AML-193 (cell line): ENCODE data around the gene PABPC1L2B.
"Not testable (repeated sequence)": the region's sequence is repeated elsewhere in the genome, so short reads cannot be mapped to it uniquely, and the experiment has no call there.

ENCODE experiments used
- DNase-seq, 2 experiments: peaks; one replicate each; lab custom pipeline; 2025; lab: John Stamatoyannopoulos, UW

The PABPC1L2B gene

DNA sequence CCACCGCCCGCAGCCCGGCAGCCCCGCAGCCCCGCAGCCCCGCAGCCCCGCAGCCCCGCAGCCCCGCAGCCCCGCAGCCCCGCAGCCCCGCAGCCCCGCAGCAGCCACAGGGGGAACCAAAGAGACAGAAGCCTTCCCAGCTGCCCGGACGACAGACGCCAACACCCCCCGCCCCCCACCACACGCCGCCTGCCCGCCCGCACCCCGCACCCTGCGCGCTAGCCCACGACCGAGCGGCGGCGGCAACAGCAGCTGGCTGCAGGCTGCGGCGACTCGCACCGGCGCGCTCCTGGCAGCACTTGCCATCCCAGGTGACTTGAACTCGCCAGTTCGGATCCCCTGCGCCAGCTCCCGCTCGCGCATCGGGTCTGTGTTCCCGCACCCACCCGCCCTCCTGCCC, at the start of gene PABPC1L2B:
Gene PABPC1L2B, plus strand, starts transcription at position 207 of the 400 bp plus-strand sequence. CDS start 704 bp downstream, outside the sequence.
- DNase-seq = not testable (repeated sequence)

GRCh38 chrX:72959971-72960370, 42.8 kb upstream of the PABPC1L2B start:
- not testable (repeated sequence) for DNase-seq

DNA sequence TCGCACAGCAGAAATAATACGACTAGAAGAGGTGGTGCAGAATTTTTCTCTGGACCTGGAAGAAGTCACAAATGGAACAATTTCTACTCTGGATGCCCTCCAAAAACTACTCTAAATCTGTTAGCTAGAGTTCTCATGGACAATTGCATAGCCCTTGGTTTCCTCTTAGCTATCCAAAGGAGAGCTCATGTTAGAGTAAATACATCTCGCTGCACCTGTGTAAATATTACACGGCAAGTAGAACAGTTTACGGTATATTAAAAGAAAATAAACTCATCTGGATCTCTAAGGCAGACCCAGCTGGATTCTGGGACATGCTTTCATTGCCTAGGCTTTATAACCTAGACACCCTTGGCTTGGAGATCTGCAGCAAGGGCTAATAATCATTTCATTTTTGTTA, 30.9 kb upstream of the PABPC1L2B start:
- not testable (repeated sequence) for DNase-seq

- DNase-seq = not testable (repeated sequence)
These were observed 27.9 kb upstream of the PABPC1L2B start for GRCh38 chrX:72974885-72975284.

DNA sequence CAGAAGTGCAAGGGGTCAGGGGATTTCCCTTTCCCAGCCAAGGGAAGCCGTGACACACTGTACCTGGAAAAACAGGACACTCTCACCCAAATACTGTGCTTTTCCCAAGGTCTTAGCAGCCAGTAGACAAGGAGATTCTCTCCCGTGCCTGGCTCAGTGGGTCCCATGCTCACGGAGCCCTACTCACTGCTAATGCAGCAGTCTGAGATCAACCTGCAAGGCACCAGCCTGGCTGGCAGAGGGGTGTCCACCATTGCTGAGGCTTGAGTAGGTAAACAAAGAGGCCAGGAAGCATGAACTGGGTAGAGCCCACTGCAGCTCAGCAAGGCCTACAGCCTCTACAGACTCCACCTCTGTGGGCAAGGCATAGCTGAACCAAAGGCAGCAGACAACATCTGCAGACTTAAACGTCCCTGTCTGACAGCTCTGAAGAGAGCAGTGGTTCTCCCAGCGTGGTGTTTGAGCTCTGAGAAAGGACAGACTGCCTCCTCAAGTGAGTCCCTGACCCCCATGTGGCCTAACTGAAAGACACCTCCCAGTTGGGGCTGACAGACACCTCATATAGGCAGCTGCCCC, 21.8 kb upstream of the PABPC1L2B start:
- DNase-seq = not testable (repeated sequence)

DNA sequence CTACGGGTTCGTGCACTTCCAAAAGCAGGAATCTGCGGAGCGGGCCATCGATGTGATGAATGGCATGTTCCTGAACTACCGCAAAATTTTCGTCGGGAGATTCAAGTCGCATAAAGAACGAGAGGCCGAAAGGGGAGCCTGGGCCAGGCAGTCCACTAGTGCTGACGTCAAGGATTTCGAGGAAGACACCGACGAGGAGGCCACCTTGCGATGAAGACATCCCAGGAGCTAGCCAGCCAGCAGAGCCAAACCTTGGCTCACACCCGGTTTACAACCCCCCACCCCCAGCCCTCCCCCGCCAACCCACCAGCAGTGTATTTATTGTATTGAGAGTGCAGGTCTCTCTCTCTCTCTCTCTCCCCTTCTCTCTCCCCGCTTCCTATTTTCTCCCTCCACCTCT, 1.3 kb downstream of the PABPC1L2B start:
- not testable (repeated sequence) for DNase-seq

DNA sequence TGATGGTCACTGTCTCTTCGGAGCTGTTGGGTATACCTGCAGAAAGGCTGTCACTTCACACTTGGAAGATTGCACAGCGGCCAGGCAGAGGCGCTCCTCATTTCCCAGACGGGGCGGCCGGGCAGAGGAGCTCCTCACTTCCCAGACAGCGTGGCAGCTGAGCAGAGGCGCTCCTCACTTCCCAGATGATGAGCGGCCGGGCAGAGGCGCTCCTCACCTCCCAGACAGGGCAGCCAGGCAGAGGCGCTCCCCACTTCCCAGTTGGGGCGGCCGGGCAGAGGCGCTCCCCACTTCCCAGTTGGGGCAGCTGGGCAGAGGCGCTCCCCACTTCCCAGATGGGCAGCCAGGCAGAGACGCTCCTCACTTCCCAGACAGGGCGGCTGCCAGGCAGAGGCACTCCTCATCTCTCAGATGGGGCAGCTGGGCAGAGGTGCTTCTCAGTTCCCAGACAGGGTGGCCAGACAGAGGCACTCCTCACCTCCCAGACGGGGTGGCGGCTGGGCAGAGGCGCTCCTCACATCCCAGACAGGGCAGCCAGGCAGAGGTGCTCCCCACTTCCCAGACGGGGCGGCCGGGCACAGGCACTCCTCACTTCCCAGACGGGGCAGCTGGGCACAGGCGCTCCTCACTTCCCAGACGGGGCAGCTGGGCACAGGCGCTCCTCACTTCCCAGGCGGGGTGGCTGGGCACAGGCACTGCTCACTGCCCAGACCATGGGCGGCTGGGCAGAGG, 18.8 kb downstream of the PABPC1L2B start:
- DNase-seq = no peak

DNA sequence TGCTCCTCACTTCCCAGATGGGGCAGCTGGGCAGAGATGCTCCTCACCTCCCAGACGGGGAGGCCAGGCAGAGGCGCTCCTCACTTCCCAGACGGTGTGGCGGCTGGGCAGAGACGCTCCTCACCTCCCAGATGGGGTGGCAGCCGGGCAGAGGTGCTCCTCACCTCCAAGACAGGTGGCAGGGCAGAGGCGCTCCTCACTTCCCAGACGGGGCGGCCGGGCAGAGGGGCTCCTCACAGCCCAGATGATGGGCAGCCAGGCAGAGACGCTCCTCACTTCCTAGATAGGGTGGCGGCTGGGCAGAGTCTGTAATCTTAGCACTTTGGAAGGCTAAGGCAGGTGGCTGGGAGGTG, 19.3 kb downstream of the PABPC1L2B start:
- DNase-seq = not testable (repeated sequence)

GRCh38 chrX:73028876-73029275, 26.1 kb downstream of the PABPC1L2B start:
- DNase-seq = no peak
